SK-N-SH (cell line): ENCODE measurements around the gene GABRR2.

Experiments
- ELF1 ChIP-seq: IDR thresholded peaks from 2 replicates; pipeline ENCODE4 v1.4.0; 2012
- POLR2AphosphoS5 ChIP-seq: IDR thresholded peaks from 2 replicates; pipeline ENCODE4 v1.6.1; 2012; ENCODE audit warnings: low read depth, low read length
- TEAD4 ChIP-seq: IDR thresholded peaks from 2 replicates; pipeline ENCODE4 v1.4.0; 2012; ENCODE audit warnings: mild to moderate bottlenecking, borderline replicate concordance; ENCODE audit not compliant: insufficient read depth
- ZBTB33 ChIP-seq: IDR thresholded peaks from 2 replicates; pipeline ENCODE4 v1.4.0; 2012; ENCODE audit warnings: low read depth, borderline replicate concordance
- TF ChIP-seq, protein P1 (sequence below): fragments of 200-600 bp; sonication (generic); IDR thresholded peaks from 2 replicates; pipeline ENCODE4 v1.6.1; 2017; ENCODE audit warnings: antibody characterized with exemption, mild to moderate bottlenecking, moderate library complexity

- no peak for TF ChIP-seq POLR2AphosphoS5
- no peak for TF ChIP-seq TEAD4
- TF ChIP-seq, protein P1, sequence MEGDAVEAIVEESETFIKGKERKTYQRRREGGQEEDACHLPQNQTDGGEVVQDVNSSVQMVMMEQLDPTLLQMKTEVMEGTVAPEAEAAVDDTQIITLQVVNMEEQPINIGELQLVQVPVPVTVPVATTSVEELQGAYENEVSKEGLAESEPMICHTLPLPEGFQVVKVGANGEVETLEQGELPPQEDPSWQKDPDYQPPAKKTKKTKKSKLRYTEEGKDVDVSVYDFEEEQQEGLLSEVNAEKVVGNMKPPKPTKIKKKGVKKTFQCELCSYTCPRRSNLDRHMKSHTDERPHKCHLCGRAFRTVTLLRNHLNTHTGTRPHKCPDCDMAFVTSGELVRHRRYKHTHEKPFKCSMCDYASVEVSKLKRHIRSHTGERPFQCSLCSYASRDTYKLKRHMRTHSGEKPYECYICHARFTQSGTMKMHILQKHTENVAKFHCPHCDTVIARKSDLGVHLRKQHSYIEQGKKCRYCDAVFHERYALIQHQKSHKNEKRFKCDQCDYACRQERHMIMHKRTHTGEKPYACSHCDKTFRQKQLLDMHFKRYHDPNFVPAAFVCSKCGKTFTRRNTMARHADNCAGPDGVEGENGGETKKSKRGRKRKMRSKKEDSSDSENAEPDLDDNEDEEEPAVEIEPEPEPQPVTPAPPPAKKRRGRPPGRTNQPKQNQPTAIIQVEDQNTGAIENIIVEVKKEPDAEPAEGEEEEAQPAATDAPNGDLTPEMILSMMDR = no peak
- TF ChIP-seq ELF1 = no peak
- TF ChIP-seq ZBTB33 = no peak
Observed at GRCh38 chr6:89267918-89268317, 47.2 kb downstream of the GABRR2 start.
